Measurements from ENCODE around the gene ARPC5. TPM values are rescaled to one million over a fixed set of nuclear protein-coding genes. Genes with fewer than 3 reads are reported as not detected.

ARPC5 gene
- total and polyA plus RNA-seq, 9 of the 15 experiments (the other 6 are each of a cell fraction or from before 2014, with no cell fraction given) = 71.8 to 150 (median 91.6) TPM

GRCh38 chr1:183580281-183580682 is 55.3 kb downstream of the ARPC5 start (continued):
- TF ChIP-seq, protein P1, sequence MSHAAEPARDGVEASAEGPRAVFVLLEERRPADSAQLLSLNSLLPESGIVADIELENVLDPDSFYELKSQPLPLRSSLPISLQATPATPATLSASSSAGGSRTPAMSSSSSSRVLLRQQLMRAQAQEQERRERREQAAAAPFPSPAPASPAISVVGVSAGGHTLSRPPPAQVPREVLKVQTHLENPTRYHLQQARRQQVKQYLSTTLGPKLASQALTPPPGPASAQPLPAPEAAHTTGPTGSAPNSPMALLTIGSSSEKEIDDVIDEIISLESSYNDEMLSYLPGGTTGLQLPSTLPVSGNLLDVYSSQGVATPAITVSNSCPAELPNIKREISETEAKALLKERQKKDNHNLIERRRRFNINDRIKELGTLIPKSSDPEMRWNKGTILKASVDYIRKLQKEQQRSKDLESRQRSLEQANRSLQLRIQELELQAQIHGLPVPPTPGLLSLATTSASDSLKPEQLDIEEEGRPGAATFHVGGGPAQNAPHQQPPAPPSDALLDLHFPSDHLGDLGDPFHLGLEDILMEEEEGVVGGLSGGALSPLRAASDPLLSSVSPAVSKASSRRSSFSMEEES (CRISPR knock-in tag; IDR thresholded peaks at IDR 0.05) = no peak
- TF ChIP-seq MAFK (IDR thresholded peaks at IDR 0.05; ENCODE audit: low read length) (0 out of 2 replicates have a peak, but pooled peaks have one; percentile 8), DACH1 (IDR thresholded peaks at IDR 0.05; ENCODE audit: partially characterized antibody) (no peak), HDAC3 (IDR thresholded peaks at IDR 0.05; ENCODE audit: borderline replicate concordance, partially characterized antibody) (no peak), CTCF (IDR thresholded peaks at IDR 0.05 in 2 of 3, conservative IDR thresholded peaks at IDR 0.05 in 1 of 3; ENCODE audit: insufficient read depth in 2 of 3, low read depth in 1 of 3, low read length in 3 of 3) (peak; percentile 40 to 60 (median 46); a peak in 5 of 6 replicates), CTBP1 (IDR thresholded peaks at IDR 0.05; ENCODE audit: borderline replicate concordance) (peak; percentile 95), SRF (CRISPR knock-in tag; IDR thresholded peaks at IDR 0.05) (peak in 1 of 2 experiments; percentile 23; a peak in 1 of 4 replicates), ZBTB2 (IDR thresholded peaks at IDR 0.05) (no peak), L3MBTL2 (IDR thresholded peaks at IDR 0.05) (peak; percentile 40), STAT5A (IDR thresholded peaks at IDR 0.05; ENCODE audit: borderline replicate concordance, low read length) (peak; percentile 36; the same call in 1 of the 2 replicates), SPI1 (IDR thresholded peaks at IDR 0.05; ENCODE audit: borderline replicate concordance, low read depth, low read length) (peak; percentile 62; the same call in 1 of the 2 replicates), LCOR (CRISPR knock-in tag; IDR thresholded peaks at IDR 0.05) (peak; percentile 65; the same call in 1 of the 2 replicates), ATF7 (IDR thresholded peaks at IDR 0.05) (0 out of 2 replicates have a peak, but pooled peaks have one; percentile 24)
- TF ChIP-seq, protein P2, sequence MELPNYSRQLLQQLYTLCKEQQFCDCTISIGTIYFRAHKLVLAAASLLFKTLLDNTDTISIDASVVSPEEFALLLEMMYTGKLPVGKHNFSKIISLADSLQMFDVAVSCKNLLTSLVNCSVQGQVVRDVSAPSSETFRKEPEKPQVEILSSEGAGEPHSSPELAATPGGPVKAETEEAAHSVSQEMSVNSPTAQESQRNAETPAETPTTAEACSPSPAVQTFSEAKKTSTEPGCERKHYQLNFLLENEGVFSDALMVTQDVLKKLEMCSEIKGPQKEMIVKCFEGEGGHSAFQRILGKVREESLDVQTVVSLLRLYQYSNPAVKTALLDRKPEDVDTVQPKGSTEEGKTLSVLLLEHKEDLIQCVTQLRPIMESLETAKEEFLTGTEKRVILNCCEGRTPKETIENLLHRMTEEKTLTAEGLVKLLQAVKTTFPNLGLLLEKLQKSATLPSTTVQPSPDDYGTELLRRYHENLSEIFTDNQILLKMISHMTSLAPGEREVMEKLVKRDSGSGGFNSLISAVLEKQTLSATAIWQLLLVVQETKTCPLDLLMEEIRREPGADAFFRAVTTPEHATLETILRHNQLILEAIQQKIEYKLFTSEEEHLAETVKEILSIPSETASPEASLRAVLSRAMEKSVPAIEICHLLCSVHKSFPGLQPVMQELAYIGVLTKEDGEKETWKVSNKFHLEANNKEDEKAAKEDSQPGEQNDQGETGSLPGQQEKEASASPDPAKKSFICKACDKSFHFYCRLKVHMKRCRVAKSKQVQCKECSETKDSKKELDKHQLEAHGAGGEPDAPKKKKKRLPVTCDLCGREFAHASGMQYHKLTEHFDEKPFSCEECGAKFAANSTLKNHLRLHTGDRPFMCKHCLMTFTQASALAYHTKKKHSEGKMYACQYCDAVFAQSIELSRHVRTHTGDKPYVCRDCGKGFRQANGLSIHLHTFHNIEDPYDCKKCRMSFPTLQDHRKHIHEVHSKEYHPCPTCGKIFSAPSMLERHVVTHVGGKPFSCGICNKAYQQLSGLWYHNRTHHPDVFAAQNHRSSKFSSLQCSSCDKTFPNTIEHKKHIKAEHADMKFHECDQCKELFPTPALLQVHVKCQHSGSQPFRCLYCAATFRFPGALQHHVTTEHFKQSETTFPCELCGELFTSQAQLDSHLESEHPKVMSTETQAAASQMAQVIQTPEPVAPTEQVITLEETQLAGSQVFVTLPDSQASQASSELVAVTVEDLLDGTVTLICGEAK (IDR thresholded peaks at IDR 0.05) = peak; percentile 29; the same call in 1 of the 2 replicates
- TF ChIP-seq, protein P2 (CRISPR knock-in tag; IDR thresholded peaks at IDR 0.05) = no peak

Data from K562 (cell line).